Trophoblast cell (in vitro differentiated cells and primary cell): ENCODE measurements around the gene ADCY5.

Experiments used
- DNase-seq, 2 donors: peaks; one replicate each; pipeline ENCODE4 v3.0.0-alpha.2; 2016
- H2AFZ ChIP-seq: 2 replicates; pipeline ENCODE4 v1.6.1; 2013; ENCODE audit warnings: low read length, moderate library complexity, mild to moderate bottlenecking; ENCODE audit not compliant: insufficient read depth, poor library complexity
- H2AK5ac ChIP-seq: 2 replicates; pipeline ENCODE4 v1.6.1; 2013; ENCODE audit warnings: mild to moderate bottlenecking, low read length
- H2BK120ac ChIP-seq: 2 replicates; pipeline ENCODE4 v1.6.1; 2013; ENCODE audit warnings: low read length, mild to moderate bottlenecking, moderate library complexity; ENCODE audit not compliant: insufficient read depth, poor library complexity
- H2BK12ac ChIP-seq: 2 replicates; pipeline ENCODE4 v1.6.1; 2013; ENCODE audit warnings: mild to moderate bottlenecking, low read length, moderate library complexity
- H2BK5ac ChIP-seq: 2 replicates; pipeline ENCODE4 v1.6.1; 2013; ENCODE audit warnings: low read length, low read depth, moderate library complexity, mild to moderate bottlenecking; ENCODE audit not compliant: poor library complexity
- H3K14ac ChIP-seq: 2 replicates; pipeline ENCODE4 v1.6.1; 2013; ENCODE audit warnings: mild to moderate bottlenecking, low read length
- H3K18ac ChIP-seq: 2 replicates; pipeline ENCODE4 v1.6.1; 2013; ENCODE audit warnings: mild to moderate bottlenecking, low read length
- H3K23ac ChIP-seq: 2 replicates; pipeline ENCODE4 v1.6.1; 2013; ENCODE audit warnings: low read length
- H3K27ac ChIP-seq: 2 replicates; pipeline ENCODE4 v1.5.1; 2013; ENCODE audit warnings: low read depth, mild to moderate bottlenecking, inconsistent platforms, low read length, moderate library complexity
- H3K27me3 ChIP-seq: 2 replicates; pipeline ENCODE4 v1.6.1; 2013; ENCODE audit warnings: inconsistent platforms, mild to moderate bottlenecking, low read length, moderate library complexity; ENCODE audit not compliant: insufficient read depth
- H3K36me3 ChIP-seq, 2 experiments: 1 replicate in 1 of 2; 2 replicates in 1 of 2; pipeline ENCODE4 v1.6.1; 2013; ENCODE audit warnings: low read length in 2 of 2, mild to moderate bottlenecking in 2 of 2, moderate library complexity in 1 of 2; ENCODE audit not compliant: insufficient read depth in 2 of 2, control insufficient read depth in 1 of 2
- H3K4ac ChIP-seq: 2 replicates; pipeline ENCODE4 v1.6.1; 2013; ENCODE audit warnings: low read depth, mild to moderate bottlenecking, low read length, moderate library complexity
- H3K4me1 ChIP-seq, 2 experiments: 1 replicate in 1 of 2; 2 replicates in 1 of 2; pipeline ENCODE4 v1.6.1; 2013; ENCODE audit warnings: low read length in 2 of 2, mild to moderate bottlenecking in 2 of 2, moderate library complexity in 1 of 2; ENCODE audit not compliant: insufficient read depth in 2 of 2, control insufficient read depth in 1 of 2
- H3K4me2 ChIP-seq: 2 replicates; pipeline ENCODE4 v1.6.1; 2013; ENCODE audit warnings: inconsistent platforms, mild to moderate bottlenecking, low read length, moderate library complexity
- H3K4me3 ChIP-seq: 2 replicates; pipeline ENCODE4 v1.5.1; 2013; ENCODE audit warnings: mild to moderate bottlenecking, low read depth, low read length, inconsistent platforms
- H3K79me1 ChIP-seq: one replicate; pipeline ENCODE4 v1.6.1; 2013; ENCODE audit warnings: low read length
- H3K79me2 ChIP-seq: 2 replicates; pipeline ENCODE4 v1.6.1; 2013; ENCODE audit warnings: low read length, mild to moderate bottlenecking; ENCODE audit not compliant: control insufficient read depth, insufficient read depth, poor library complexity
- H3K9ac ChIP-seq: 2 replicates; pipeline ENCODE4 v1.6.1; 2013; ENCODE audit warnings: mild to moderate bottlenecking, low read length
- H3K9me3 ChIP-seq: 2 replicates; pipeline ENCODE4 v1.6.1; 2013; ENCODE audit warnings: low read depth, mild to moderate bottlenecking, control low read depth, inconsistent platforms, low read length; ENCODE audit not compliant: insufficient read depth
- H4K12ac ChIP-seq: 2 replicates; pipeline ENCODE4 v1.6.1; 2013; ENCODE audit warnings: low read depth, mild to moderate bottlenecking, low read length, moderate library complexity
- H4K8ac ChIP-seq: 2 replicates; pipeline ENCODE4 v1.6.1; 2013; ENCODE audit warnings: low read depth, mild to moderate bottlenecking, low read length, moderate library complexity
- H4K91ac ChIP-seq: one replicate; pipeline ENCODE4 v1.6.1; 2013; ENCODE audit warnings: low read depth, mild to moderate bottlenecking, low read length, moderate library complexity
- WGBS: extraction: QIAGEN DNeasy Blood & Tissue Kit; methylation state at CpG from one replicate; pipeline ENCODE4 v1.1.7; 2013; ENCODE audit warnings: missing lambda C conversion rate; ENCODE audit not compliant: insufficient read length, insufficient coverage; ENCODE audit errors: extremely low coverage; 5-methylcytosine and 5-hydroxymethylcytosine counted together

ADCY5 gene

DNA sequence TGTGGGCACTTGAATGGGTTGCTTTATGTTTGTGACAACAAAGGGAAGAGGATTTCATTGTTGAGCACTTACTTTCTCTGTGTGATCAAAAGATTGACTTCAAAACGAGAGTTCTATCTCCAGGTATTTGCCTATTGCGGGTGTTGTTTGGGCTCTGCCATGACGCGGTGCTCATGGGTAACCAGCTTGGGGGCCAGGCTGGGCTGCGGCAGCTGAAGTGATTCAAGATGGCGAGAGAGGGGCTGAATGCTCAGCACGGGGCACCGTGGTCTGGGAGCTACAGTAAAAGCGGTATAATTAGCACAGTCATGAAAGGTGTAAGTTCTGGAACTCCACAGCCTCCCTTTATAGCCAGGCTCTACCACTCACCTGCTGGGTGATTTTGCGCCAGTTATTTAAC lies 31.0 kb upstream of the ADCY5 start:
- Histone ChIP-seq H2AFZ (no peak overlapping the region), H3K9ac (no peak overlapping the region), H3K27me3 (no peaks in the 10 kb centered on the region), H3K4me3 (no peak overlapping the region), H3K18ac (no peak overlapping the region), H3K4me2 (no peak overlapping the region), H4K91ac (no peak overlapping the region), H2AK5ac (no peak overlapping the region), H4K8ac (no peak overlapping the region), H3K27ac (no peak overlapping the region), H4K12ac (no peak overlapping the region), H3K4me1 (no peaks in the 10 kb centered on the region), H3K36me3 (no peaks in the 10 kb centered on the region), H3K9me3 (no peaks in the 10 kb centered on the region), H3K4ac (no peak overlapping the region), H3K14ac (no peak overlapping the region), H3K79me1 (no peaks in the 10 kb centered on the region), H2BK5ac (no peak overlapping the region), H3K23ac (no peak overlapping the region), H3K79me2 (no peaks in the 10 kb centered on the region), H2BK120ac (no peak overlapping the region), H2BK12ac (no peak overlapping the region)
- no peak for DNase-seq
- WGBS: no CpG with 5 or more reads among the region's 10 CpGs

GRCh38 chr3:123478314-123478713 lies 29.4 kb upstream of the ADCY5 start:
- H2AFZ ChIP-seq: no peak overlapping the region
- WGBS: no CpG with 5 or more reads among the region's 2 CpGs
- no peak for DNase-seq
- no peaks in the 10 kb centered on the region for H3K4me1 ChIP-seq
- H3K27ac ChIP-seq: no peak overlapping the region
- no peaks in the 10 kb centered on the region for H3K27me3 ChIP-seq
- H2BK120ac ChIP-seq: no peak overlapping the region
- no peak overlapping the region for H4K91ac ChIP-seq
- H4K8ac ChIP-seq: no peak overlapping the region
- H3K79me1 ChIP-seq: no peaks in the 10 kb centered on the region
- H2AK5ac ChIP-seq: no peak overlapping the region
- H3K4me2 ChIP-seq: no peak overlapping the region
- H3K4me3 ChIP-seq: no peak overlapping the region
- H4K12ac ChIP-seq: no peak overlapping the region
- H2BK12ac ChIP-seq: no peak overlapping the region
- H2BK5ac ChIP-seq: no peak overlapping the region
- H3K9ac ChIP-seq: no peak overlapping the region
- H3K4ac ChIP-seq: no peak overlapping the region
- no peak overlapping the region for H3K23ac ChIP-seq
- H3K18ac ChIP-seq: no peak overlapping the region
- no peak overlapping the region for H3K14ac ChIP-seq
- no peaks in the 10 kb centered on the region for H3K79me2 ChIP-seq
- peaks cover 2% of the 10 kb centered on the region for H3K9me3 ChIP-seq
- no peaks in the 10 kb centered on the region for H3K36me3 ChIP-seq

DNA sequence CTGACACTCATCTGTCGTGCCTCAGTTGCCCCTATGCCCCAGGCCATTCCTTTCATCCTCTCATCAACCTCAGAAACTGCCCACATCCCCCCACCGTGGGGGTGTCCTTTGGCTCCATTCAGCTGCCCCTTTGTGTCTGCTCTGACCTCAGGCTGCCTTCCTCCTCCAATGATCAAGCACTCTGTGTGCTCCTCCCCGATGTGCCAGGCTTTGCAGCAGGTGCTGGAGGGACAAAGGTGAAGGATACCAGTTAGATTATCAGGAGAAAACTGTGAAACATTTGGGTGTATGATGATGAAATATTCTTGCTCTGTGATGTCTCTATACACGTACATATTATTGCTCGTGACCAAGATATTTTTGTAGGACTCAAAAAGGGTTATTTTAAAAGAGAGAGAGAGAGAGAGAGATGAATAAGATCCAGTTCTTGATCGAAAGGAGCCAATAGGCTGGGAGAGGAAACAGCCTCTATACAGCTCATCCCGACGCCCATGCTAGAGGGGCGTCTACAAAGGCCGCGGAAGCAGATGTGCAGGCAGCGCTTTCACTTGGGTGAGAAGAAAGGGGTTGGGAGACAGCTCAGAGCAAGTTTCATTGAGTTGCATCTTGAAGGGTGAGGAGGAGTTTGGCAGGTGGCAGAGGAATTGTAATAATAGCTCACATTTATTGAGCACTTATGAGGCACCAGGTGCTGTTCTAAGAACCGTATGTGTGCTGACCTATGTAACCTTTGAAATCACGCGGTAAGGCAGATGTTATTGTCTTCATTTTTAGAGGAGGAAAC lies 28.3 kb upstream of the ADCY5 start:
- no peak overlapping the region for H3K4me3 ChIP-seq
- H3K79me2 ChIP-seq: no peaks in the 10 kb centered on the region

DNA sequence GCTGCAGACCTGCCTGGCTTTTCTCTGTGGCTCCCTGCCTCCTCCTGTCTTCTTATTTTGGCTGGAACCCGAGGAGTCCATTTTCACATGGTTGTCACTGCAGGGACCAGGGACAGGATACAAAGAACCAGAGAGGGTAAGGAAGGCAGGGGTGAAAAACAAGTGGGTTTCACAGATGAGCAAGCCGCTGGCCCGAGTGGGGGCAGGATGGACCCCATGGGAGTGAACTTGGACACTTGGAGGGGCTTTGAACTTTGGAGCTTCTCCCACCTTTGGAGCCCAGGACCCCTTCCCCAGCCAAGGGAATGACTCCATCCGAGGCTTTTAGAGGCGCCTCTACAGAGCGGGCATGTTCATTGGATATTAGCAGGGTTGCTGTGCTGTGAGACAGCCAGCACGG lies 26.9 kb upstream of the ADCY5 start:
- no peak overlapping the region for H3K4me3 ChIP-seq
- no peaks in the 10 kb centered on the region for H3K36me3 ChIP-seq
- no peak overlapping the region for H2BK120ac ChIP-seq
- no peak overlapping the region for H2BK12ac ChIP-seq
- H2BK5ac ChIP-seq: no peak overlapping the region
- no peak overlapping the region for H3K4me2 ChIP-seq
- no peaks in the 10 kb centered on the region for H3K79me1 ChIP-seq
- H3K14ac ChIP-seq: no peak overlapping the region
- no peak overlapping the region for H4K91ac ChIP-seq
- no peak for DNase-seq
- H3K27ac ChIP-seq: no peak overlapping the region
- no peaks in the 10 kb centered on the region for H3K4me1 ChIP-seq
- no peak overlapping the region for H3K23ac ChIP-seq
- H4K8ac ChIP-seq: no peak overlapping the region
- H2AFZ ChIP-seq: no peak overlapping the region
- no peaks in the 10 kb centered on the region for H3K27me3 ChIP-seq
- WGBS: no CpG with 5 or more reads among the region's 7 CpGs
- H3K4ac ChIP-seq: no peak overlapping the region
- H4K12ac ChIP-seq: no peak overlapping the region
- H3K79me2 ChIP-seq: no peaks in the 10 kb centered on the region
- no peak overlapping the region for H2AK5ac ChIP-seq
- H3K9ac ChIP-seq: no peak overlapping the region
- H3K9me3 ChIP-seq: peaks cover 2% of the 10 kb centered on the region
- H3K18ac ChIP-seq: no peak overlapping the region

More for the DNA sequence above, 28.3 kb upstream of the ADCY5 start:
- Histone ChIP-seq H3K9me3 (peaks cover 2% of the 10 kb centered on the region), H3K36me3 (no peaks in the 10 kb centered on the region), H3K9ac (no peak overlapping the region), H2BK12ac (no peak overlapping the region), H4K8ac (no peak overlapping the region), H3K79me1 (no peaks in the 10 kb centered on the region), H2AK5ac (no peak overlapping the region), H3K4me1 (no peaks in the 10 kb centered on the region), H3K23ac (no peak overlapping the region), H4K91ac (no peak overlapping the region), H3K27me3 (no peaks in the 10 kb centered on the region), H3K14ac (no peak overlapping the region), H3K18ac (no peak overlapping the region), H2BK120ac (no peak overlapping the region), H2AFZ (no peak overlapping the region), H3K4me2 (no peak overlapping the region), H3K4ac (no peak overlapping the region), H2BK5ac (no peak overlapping the region), H4K12ac (no peak overlapping the region), H3K27ac (no peak overlapping the region)
- WGBS: no CpG with 5 or more reads among the region's 15 CpGs
- no peak for DNase-seq
